ENCODE measurements around the gene MSRB3. TPM values are rescaled to one million over a fixed set of nuclear protein-coding genes. Genes with fewer than 3 reads are reported as not detected.

MSRB3 gene
- total and polyA plus RNA-seq, 2 of the 4 experiments (the other 2 are of a cell fraction): 31.7 to 35.7 TPM

DNA sequence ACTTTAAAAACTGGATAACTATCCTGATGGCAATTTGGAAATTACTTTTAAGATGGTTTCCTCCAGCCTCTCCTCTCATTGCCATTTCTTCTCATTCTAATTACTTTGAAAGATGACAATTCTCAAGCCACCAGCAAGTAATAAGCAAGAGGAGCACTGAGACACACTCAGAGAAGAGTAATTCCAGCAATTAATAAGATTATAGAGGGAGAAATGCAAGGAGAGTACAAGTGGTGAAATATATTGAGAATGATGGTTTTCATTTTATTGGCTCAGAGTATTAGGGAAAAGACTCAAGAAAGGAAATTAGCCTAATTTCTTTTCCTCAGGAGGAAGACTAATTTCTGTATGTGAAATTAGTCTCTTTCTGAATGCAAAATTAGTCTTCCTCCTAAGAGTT lies 20.5 kb upstream of the MSRB3 start:
- Histone ChIP-seq H2AK5ac (ENCODE audit: low read depth, low read length) (no peak overlapping the region), H3K4me3 (ENCODE audit: insufficient read depth, low read depth, low read length) (no peak overlapping the region), H2BK15ac (ENCODE audit: low read depth, low read length) (no peak overlapping the region), H3K27me3 (ENCODE audit: control insufficient read depth, insufficient read depth, low read length) (no peaks in the 10 kb centered on the region), H4K8ac (ENCODE audit: low read depth in 2 of 2, low read length in 2 of 2) (no peak overlapping the region), H2BK20ac (ENCODE audit: low read depth, low read length) (no peak overlapping the region), H2AFZ (replicated peaks; ENCODE audit: low read length, poor library complexity) (no peak overlapping the region), H3K18ac (ENCODE audit: low read depth, low read length) (no peak overlapping the region), H3K4ac (ENCODE audit: low read depth, low read length) (no peak overlapping the region), H3K9me3 (ENCODE audit: control insufficient read depth, insufficient read depth, low read length) (no peaks in the 10 kb centered on the region), H3K27ac (ENCODE audit: insufficient read depth, low read length) (no peak overlapping the region), H3K14ac (replicated peaks; ENCODE audit: low read depth, low read length) (no peak overlapping the region), H3K56ac (ENCODE audit: extremely low read depth, insufficient read depth, low read length) (no peak overlapping the region), H3K9me1 (ENCODE audit: insufficient read depth, low read length) (no peaks in the 10 kb centered on the region), H4K91ac (ENCODE audit: insufficient read depth, low read depth, low read length) (no peak overlapping the region), H4K20me1 (ENCODE audit: insufficient read depth, low read length) (no peaks in the 10 kb centered on the region), H2BK120ac (ENCODE audit: low read depth, low read length) (no peak overlapping the region), H4K5ac (ENCODE audit: low read depth, low read length) (no peak overlapping the region), H3K4me1 (ENCODE audit: control insufficient read depth, insufficient read depth, low read length) (no peaks in the 10 kb centered on the region), H2BK5ac (ENCODE audit: low read depth, low read length, poor library complexity, severe bottlenecking) (no peak overlapping the region), H2AK9ac (replicated peaks; ENCODE audit: low read depth, low read length, poor library complexity) (no peak overlapping the region), H3K23ac (ENCODE audit: low read depth, low read length) (no peak overlapping the region), H3K4me2 (ENCODE audit: low read depth, low read length) (no peak overlapping the region), H3K9ac (ENCODE audit: low read depth, low read length) (no peak overlapping the region), H3K79me1 (ENCODE audit: low read depth in 1 of 2, low read length in 2 of 2) (no peaks in the 10 kb centered on the region), H3K36me3 (ENCODE audit: control insufficient read depth, insufficient read depth, low read length) (no peaks in the 10 kb centered on the region)
- ChIA-PET CTCF (no interaction called here), POLR2A (ENCODE audit: unreplicated experiment) (no interaction called here)
- no TSS peak for BruUV-seq (replicated peaks)
- ATAC-seq (ENCODE audit: low read depth) (no peak), DNase-seq (no peak)
- in situ Hi-C loops (cut with MboI; ENCODE audit: low sequenced_read_pairs): no loop called here
- intact Hi-C loops (cut with micrococcal nuclease): no loop called here
- TF ChIP-seq RCOR1 (IDR thresholded peaks at IDR 0.05; ENCODE audit: insufficient replicate concordance, low read length) (no peak), MXI1 (IDR thresholded peaks at IDR 0.05; ENCODE audit: borderline replicate concordance, low read depth, low read length) (no peak), FOS (IDR thresholded peaks at IDR 0.05; ENCODE audit: low read depth, low read length) (no peak), NFE2L2 (IDR thresholded peaks at IDR 0.05; ENCODE audit: low read depth, low read length) (no peak), RAD21 (IDR thresholded peaks at IDR 0.05; ENCODE audit: low read length) (no peak), CHD1 (IDR thresholded peaks at IDR 0.05; ENCODE audit: low read depth, low read length) (no peak), MAFK (IDR thresholded peaks at IDR 0.05; ENCODE audit: low read depth, low read length) (no peak), POLR2A (IDR thresholded peaks at IDR 0.05; ENCODE audit: low read depth, low read length) (no peak), RFX5 (IDR thresholded peaks at IDR 0.05; ENCODE audit: low read depth, low read length) (no peak), CEBPB (IDR thresholded peaks at IDR 0.05; ENCODE audit: low read depth, low read length) (no peak), SMC3 (IDR thresholded peaks at IDR 0.05; ENCODE audit: low read depth, low read length) (no peak), MAZ (IDR thresholded peaks at IDR 0.05; ENCODE audit: borderline replicate concordance, low read depth, low read length) (no peak), BHLHE40 (IDR thresholded peaks at IDR 0.05; ENCODE audit: low read depth, low read length) (no peak)
- TF ChIP-seq, protein P1, sequence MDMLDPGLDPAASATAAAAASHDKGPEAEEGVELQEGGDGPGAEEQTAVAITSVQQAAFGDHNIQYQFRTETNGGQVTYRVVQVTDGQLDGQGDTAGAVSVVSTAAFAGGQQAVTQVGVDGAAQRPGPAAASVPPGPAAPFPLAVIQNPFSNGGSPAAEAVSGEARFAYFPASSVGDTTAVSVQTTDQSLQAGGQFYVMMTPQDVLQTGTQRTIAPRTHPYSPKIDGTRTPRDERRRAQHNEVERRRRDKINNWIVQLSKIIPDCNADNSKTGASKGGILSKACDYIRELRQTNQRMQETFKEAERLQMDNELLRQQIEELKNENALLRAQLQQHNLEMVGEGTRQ (IDR thresholded peaks at IDR 0.05; ENCODE audit: low read depth, low read length): no peak
- TF ChIP-seq, protein P2, sequence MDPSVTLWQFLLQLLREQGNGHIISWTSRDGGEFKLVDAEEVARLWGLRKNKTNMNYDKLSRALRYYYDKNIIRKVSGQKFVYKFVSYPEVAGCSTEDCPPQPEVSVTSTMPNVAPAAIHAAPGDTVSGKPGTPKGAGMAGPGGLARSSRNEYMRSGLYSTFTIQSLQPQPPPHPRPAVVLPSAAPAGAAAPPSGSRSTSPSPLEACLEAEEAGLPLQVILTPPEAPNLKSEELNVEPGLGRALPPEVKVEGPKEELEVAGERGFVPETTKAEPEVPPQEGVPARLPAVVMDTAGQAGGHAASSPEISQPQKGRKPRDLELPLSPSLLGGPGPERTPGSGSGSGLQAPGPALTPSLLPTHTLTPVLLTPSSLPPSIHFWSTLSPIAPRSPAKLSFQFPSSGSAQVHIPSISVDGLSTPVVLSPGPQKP (IDR thresholded peaks at IDR 0.05; ENCODE audit: borderline replicate concordance, low read depth, low read length): no peak
- TF ChIP-seq, protein P3, sequence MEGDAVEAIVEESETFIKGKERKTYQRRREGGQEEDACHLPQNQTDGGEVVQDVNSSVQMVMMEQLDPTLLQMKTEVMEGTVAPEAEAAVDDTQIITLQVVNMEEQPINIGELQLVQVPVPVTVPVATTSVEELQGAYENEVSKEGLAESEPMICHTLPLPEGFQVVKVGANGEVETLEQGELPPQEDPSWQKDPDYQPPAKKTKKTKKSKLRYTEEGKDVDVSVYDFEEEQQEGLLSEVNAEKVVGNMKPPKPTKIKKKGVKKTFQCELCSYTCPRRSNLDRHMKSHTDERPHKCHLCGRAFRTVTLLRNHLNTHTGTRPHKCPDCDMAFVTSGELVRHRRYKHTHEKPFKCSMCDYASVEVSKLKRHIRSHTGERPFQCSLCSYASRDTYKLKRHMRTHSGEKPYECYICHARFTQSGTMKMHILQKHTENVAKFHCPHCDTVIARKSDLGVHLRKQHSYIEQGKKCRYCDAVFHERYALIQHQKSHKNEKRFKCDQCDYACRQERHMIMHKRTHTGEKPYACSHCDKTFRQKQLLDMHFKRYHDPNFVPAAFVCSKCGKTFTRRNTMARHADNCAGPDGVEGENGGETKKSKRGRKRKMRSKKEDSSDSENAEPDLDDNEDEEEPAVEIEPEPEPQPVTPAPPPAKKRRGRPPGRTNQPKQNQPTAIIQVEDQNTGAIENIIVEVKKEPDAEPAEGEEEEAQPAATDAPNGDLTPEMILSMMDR (conservative IDR thresholded peaks at IDR 0.05; ENCODE audit: low read depth, low read length): no peak
- dilution Hi-C loops (cut with HindIII; ENCODE audit: low sequenced_read_pairs, unreplicated experiment): no loop called here

All from IMR-90 (cell line).